NB4 (cell line): ENCODE results near the gene CDC42BPA.
A peak's percentile ranks its signal among the peaks of the same experiment; 100 is the strongest.

Source experiments
- DNase-seq: peaks from one replicate; pipeline ENCODE4 v3.0.0; 2010; ENCODE audit warnings: low read depth
- H3K4me3 ChIP-seq: one replicate; pipeline ENCODE4 v1.5.1; 2011; ENCODE audit warnings: mild to moderate bottlenecking, low read depth, low read length, moderate library complexity
- MYC ChIP-seq: IDR thresholded peaks from 2 replicates; pipeline ENCODE4 v1.6.1; 2011; ENCODE audit warnings: low read depth, low read length
- POLR2A ChIP-seq: IDR thresholded peaks from 2 replicates; pipeline ENCODE4 v1.6.1; 2011; ENCODE audit warnings: mild to moderate bottlenecking; ENCODE audit not compliant: insufficient read length; ENCODE audit errors: extremely low read depth
- TF ChIP-seq, protein P1 (sequence below): IDR thresholded peaks from one replicate; pipeline ENCODE4 v1.5.1; 2012; ENCODE audit warnings: low read depth, low read length
- TF ChIP-seq, protein P2 (sequence below): IDR thresholded peaks from 2 replicates; pipeline ENCODE4 v1.6.1; 2011; ENCODE audit warnings: low read depth, low read length

CDC42BPA gene

DNA sequence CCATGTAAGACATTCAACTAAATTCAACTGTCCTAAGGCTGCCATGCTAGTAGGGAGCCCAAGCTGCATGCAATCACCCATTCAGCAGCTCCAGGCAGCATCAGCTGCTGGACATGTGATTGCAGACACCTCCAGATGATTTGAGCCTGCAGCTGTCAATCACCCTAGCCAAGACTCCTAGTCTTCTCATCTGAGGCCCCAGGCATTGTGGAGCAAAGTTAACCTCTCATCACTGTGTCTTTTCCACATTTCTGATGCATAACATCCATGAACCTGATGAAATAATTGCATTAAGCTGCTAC lies 5.6 kb upstream of the CDC42BPA start:
- no peak overlapping the region for H3K4me3 ChIP-seq
- DNase-seq, result no peak
- TF ChIP-seq, protein P1, sequence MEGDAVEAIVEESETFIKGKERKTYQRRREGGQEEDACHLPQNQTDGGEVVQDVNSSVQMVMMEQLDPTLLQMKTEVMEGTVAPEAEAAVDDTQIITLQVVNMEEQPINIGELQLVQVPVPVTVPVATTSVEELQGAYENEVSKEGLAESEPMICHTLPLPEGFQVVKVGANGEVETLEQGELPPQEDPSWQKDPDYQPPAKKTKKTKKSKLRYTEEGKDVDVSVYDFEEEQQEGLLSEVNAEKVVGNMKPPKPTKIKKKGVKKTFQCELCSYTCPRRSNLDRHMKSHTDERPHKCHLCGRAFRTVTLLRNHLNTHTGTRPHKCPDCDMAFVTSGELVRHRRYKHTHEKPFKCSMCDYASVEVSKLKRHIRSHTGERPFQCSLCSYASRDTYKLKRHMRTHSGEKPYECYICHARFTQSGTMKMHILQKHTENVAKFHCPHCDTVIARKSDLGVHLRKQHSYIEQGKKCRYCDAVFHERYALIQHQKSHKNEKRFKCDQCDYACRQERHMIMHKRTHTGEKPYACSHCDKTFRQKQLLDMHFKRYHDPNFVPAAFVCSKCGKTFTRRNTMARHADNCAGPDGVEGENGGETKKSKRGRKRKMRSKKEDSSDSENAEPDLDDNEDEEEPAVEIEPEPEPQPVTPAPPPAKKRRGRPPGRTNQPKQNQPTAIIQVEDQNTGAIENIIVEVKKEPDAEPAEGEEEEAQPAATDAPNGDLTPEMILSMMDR, result no peak
- TF ChIP-seq POLR2A (no peak), MYC (no peak)
- TF ChIP-seq, protein P2, sequence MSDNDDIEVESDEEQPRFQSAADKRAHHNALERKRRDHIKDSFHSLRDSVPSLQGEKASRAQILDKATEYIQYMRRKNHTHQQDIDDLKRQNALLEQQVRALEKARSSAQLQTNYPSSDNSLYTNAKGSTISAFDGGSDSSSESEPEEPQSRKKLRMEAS, result no peak

DNA sequence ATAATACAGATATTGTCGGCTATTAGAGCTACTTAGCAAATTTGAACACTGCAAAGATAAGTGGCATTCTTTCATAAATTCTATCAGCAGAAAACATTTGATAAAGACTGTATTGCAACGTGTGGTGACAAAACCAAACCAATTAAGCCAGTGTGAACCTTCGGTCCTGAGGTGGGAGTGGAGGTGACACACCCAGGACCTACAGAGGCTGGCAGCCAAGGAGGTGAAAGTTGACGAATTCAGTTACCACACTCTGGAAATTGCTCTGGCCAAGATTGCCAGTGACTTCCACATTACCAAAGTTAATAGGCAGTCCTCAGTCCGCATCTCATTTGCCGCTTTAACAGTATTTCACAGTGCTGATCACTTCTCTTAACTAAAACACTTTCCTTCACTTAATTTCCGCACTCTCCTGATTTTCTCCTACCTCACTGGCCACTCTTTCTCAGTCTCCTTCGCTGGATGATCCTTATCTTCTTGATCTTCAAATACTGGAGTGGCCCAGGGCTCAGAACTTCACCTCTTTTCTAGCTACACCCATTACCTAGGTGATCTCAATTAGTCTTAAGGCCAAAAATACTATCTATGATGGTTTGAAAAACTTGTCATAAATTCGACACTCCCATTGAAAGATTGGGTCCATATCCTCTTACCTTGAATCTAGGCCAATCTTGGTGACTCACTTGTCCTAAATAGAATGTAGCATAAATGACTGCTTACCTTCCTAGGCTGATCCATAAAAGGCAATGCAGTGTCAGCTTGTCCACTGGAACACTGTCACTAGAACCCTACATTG lies 5.1 kb upstream of the CDC42BPA start:
- no peak overlapping the region for H3K4me3 ChIP-seq
- DNase-seq, result no peak
- no peak for TF ChIP-seq POLR2A
- TF ChIP-seq, protein P1, result no peak
- TF ChIP-seq MYC, result no peak
- TF ChIP-seq, protein P2, result no peak

DNA sequence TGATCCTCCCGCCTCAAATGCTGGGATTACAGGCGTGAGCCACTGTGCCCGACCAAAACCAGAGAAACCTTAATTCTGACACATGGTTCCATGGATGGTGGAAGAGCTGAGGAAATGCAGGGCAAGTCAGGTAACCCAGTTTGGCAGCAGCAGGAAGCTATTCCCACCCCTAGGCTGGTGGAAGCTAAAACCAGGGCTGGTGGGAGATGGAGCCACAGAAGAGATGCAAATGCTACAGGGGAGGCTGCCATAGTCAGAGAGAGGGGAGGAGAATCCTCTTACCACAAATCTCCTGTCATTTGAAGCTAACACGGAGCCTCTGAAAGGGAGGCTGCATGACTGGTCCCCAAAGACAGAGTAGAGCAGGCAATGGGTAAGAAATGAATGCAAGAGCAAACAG lies 4.1 kb upstream of the CDC42BPA start:
- H3K4me3 ChIP-seq, result no peak overlapping the region
- no peak for DNase-seq
- TF ChIP-seq, protein P1, result no peak
- TF ChIP-seq POLR2A (no peak), MYC (no peak)
- TF ChIP-seq, protein P2, result no peak

DNA sequence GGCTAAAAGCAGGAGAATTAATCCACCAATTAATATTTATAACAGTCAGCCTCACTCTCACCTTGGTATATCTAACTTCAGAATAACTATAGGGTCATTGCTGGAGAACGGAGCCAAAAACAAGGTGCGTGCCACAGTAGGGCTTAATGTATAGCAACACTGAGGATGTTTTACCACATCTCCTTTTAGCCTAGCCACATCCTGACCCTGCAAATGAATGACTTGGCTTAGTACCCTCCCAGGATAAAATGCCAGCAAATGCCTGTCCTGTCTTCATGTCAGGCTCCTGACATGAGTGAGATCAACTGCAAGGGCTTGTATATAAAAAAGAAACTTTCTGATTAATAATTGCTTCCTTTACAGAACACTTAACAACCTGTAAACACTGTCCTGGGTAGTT lies 2.7 kb upstream of the CDC42BPA start:
- TF ChIP-seq, protein P2, result no peak
- TF ChIP-seq, protein P1, result no peak
- TF ChIP-seq MYC (no peak), POLR2A (no peak)
- DNase-seq, result peak; percentile 60
- no peak overlapping the region for H3K4me3 ChIP-seq

DNA sequence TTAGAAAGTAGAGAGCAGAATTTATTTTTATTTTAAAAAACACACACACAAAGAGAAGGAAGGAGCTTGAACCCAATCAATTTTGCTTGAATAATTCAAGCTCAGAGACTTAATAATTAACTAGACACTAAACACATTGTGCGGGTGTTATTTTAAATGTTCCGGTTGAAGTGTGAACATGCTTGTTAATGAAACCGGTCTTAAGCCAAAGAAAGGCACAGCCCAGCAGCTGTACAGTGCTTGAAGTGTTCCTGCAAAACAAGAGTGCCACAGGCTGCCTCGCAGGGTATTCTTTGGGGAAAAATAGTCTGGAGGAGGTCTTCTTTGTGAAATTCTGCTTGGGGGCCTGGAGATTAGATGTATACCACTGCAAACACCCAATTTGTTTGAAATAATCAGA lies 2.2 kb upstream of the CDC42BPA start:
- no peak overlapping the region for H3K4me3 ChIP-seq
- no peak for TF ChIP-seq POLR2A
- TF ChIP-seq, protein P2, result no peak
- TF ChIP-seq, protein P1, result no peak
- TF ChIP-seq MYC, result no peak
- DNase-seq, result no peak
